GM18868 (cell line): ENCODE data around the gene OTUD3.
"Not testable (repeated sequence)": the region's sequence is repeated elsewhere in the genome, so short reads cannot be mapped to it uniquely, and the experiment has no call there.

Experiments
- ATAC-seq: cut with Tn5 transposase; IDR thresholded peaks from one replicate; pipeline ENCODE4 v1.9.1; 2021; ENCODE audit warnings: mild to moderate bottlenecking, moderate library complexity; ENCODE audit not compliant: unreplicated experiment

The OTUD3 gene

DNA sequence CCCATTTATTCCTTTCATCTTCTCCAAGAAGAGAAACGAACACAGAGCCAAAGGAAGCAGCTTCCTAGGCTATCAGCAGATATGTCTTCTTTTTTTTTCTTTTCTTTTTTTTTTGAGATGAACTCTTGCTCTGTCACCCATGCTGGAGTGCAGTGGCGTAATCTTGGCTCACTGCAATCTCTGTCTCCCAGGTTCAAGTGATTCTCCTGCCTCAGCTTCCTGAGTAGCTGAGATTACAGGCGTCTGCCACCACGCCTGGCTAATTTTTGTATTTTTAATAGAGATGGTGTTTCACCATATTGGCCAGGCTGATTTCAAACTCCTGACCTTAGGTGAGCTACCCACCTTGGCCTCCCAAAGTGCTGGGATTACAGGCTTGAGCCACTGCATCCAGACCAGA, 13.6 kb upstream of the OTUD3 start:
- ATAC-seq, result not testable (repeated sequence)

DNA sequence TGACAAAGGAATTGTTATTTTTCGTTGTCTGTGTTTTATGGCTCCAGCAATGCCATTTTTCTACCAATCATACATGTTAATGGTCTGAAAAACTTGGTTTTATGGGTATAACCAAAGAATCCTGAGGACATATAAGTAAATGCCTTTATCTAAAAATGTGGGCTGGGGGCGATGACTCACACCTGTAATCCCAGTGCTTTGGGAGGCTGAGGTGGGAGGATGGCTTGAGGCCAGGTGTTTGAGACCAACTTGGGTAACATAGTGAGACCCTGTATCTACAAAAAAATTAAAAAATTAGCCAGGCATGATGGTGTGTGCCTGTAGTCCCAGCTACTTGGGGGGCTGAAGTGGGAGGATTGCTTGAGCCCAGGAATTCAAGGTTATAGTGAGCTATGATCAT, 12.7 kb upstream of the OTUD3 start:
- not testable (repeated sequence) for ATAC-seq

- ATAC-seq, result no peak
These were observed 12.3 kb upstream of the OTUD3 start for GRCh38 chr1:19869929-19870328.

- no peak for ATAC-seq
These were observed 10.0 kb upstream of the OTUD3 start for GRCh38 chr1:19872190-19872589.

GRCh38 chr1:19877181-19877750, 4.9 kb upstream of the OTUD3 start:
- ATAC-seq, result no peak

- no peak for ATAC-seq
These were observed 4.2 kb upstream of the OTUD3 start for GRCh38 chr1:19877821-19878636.

GRCh38 chr1:19878637-19878985, 3.6 kb upstream of the OTUD3 start:
- ATAC-seq, result no peak

DNA sequence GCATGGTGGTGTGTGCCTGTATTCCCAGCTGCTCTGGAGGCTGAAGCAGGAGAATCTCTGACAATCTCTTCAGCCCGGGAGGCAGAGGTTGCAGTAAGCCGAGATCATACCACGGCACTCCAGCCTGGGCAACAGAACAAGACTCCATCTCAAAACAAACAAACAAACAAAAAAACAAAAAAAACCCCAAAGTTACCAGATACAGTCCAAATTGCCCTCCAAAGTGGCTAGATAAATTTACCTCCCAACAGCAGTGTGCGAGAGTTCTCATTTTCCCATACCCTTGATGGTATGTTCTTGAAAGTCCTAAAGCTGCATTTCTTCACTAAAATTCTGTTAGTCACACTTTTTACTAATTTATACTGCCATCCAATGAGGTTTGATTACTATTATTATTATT, 3.0 kb upstream of the OTUD3 start:
- no peak for ATAC-seq

DNA sequence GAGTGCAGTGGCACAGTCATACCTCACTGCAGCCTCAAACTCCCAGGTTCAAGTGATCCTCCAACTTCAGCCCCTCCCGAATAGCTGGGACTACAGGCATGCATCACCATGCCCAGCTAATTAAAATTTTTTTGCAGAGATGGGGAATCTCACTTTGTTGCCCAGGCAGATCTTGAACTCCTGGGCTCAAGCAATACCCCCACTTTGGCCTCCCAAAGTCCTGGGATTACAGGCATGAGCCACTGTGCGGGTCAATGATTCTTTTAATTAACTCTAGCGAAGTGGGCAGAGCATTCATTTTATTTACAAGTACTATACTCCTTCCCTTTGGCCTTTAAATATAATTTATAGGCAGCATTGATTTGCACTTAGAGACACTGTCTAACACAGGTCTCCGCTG, 2.5 kb upstream of the OTUD3 start:
- ATAC-seq, result no peak

DNA sequence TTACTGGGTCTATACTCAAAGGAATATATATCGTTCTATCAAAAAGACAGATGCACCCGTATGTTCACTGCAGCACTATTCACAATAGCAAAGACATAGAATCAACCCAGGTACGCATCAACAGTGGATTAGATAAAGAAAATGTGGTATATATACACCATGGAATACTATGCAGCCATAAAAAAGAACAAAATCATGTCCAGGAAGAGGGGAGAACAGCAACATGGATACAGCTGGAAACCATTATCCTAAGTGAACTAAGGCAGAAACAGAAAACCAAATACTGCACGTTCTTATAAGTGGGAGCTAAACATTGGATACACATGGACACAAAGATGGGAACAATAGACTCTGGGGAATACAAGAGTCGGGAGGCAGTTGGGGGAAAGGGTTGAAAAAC, 1.4 kb upstream of the OTUD3 start:
- not testable (repeated sequence) for ATAC-seq

- no peak for ATAC-seq
These were observed 2.1 kb downstream of the OTUD3 start for GRCh38 chr1:19884312-19884711.

- no peak for ATAC-seq
These were observed 3.6 kb downstream of the OTUD3 start for GRCh38 chr1:19885821-19886220.

GRCh38 chr1:19888112-19888511, 5.9 kb downstream of the OTUD3 start:
- ATAC-seq, result no peak

DNA sequence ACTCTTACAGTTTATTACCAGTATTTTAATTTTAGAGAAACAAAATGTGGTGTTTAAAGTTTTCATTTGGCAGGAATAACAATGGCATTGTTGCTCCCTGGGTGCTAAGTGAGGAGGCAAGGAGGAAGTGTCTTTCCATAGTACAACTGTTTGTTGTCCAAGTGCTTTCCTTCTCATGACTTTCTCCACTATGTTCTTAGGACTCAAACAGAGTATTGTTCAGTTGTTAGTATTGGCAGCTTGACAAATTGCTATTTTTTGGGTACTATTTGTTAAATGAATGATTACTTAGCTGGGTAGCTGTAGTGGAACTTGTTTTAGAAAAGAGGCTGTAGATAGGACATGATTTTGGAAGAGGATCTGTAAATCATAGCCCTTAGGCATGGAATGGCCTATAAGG, 7.5 kb downstream of the OTUD3 start:
- no peak for ATAC-seq

- no peak for ATAC-seq
These were observed 9.9 kb downstream of the OTUD3 start for GRCh38 chr1:19892129-19892528.

DNA sequence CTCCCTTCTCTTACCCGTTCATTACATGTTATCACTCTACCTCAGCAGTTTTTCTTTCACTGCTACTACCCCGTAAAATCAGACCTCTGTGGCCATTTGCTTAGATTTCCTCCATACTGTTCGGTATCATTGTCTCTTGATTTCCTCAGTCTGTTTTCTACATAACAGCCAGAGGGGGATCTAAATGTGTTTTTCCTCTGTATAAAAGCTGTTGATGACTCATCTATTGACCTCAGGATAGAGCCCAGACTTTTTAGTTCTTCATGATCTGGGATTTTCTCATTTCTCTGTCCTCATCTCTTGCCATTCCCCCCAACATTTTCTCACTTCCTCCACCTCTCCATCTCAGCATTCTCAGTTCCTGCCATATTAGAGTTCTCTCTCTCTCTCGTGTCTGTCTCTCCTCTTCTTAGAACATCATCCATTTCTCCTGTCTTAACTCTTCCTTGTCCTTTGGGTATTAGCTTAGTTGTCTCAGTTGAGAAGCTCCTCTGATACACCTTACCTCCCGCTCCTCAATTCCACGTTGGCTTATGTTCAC, 10.5 kb downstream of the OTUD3 start:
- ATAC-seq, result no peak

- no peak for ATAC-seq
These were observed 11.5 kb downstream of the OTUD3 start for GRCh38 chr1:19893687-19894086.

GRCh38 chr1:19894218-19894617, 12.0 kb downstream of the OTUD3 start:
- ATAC-seq, result no peak

- ATAC-seq, result no peak
These were observed 19.5 kb downstream of the OTUD3 start for GRCh38 chr1:19901653-19902052.

GRCh38 chr1:19903621-19904020, 21.4 kb downstream of the OTUD3 start:
- ATAC-seq, result no peak

- no peak for ATAC-seq
These were observed 25.3 kb downstream of the OTUD3 start for GRCh38 chr1:19907456-19907855.

GRCh38 chr1:19909392-19909791, 27.2 kb downstream of the OTUD3 start:
- no peak for ATAC-seq

DNA sequence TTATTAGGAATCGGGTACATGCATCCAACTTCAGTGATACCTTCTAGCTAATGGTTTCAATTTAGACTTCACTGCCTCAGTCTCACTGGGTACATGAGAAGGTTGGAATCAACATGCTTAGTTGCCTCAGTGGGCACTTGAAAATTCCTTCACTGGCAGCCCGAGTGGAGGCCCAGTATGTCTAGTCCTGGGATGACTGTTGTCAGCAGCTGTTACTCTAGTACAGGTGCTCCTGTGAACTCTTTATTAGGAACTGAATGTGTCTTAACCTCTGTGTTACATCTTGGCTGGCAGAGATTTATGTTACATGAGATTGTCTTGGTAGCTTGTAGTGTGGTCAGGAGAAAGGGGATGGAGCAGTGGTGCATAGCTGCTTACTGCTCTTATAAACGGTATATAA, 27.8 kb downstream of the OTUD3 start:
- ATAC-seq, result no peak
